PFSK-1 (cell line): Measurements from ENCODE around the gene IQCE.

Experiments used
- FOXP2 ChIP-seq: optimal IDR thresholded peaks from 2 replicates; pipeline ENCODE3; 2011; ENCODE audit warnings: borderline replicate concordance, control low read depth, inconsistent platforms; ENCODE audit not compliant: insufficient read depth; ENCODE audit errors: extremely low read length, extremely low read depth
- POLR2AphosphoS5 ChIP-seq: IDR thresholded peaks from 2 replicates; pipeline ENCODE4 v1.6.1; 2012; ENCODE audit warnings: low read depth, mild to moderate bottlenecking, control low read depth, low read length, moderate library complexity
- SIN3A ChIP-seq: IDR thresholded peaks from 2 replicates; pipeline ENCODE4 v1.6.1; 2012; ENCODE audit warnings: mild to moderate bottlenecking, low read length, moderate library complexity, borderline replicate concordance; ENCODE audit not compliant: insufficient read depth
- TAF1 ChIP-seq: IDR thresholded peaks from 2 replicates; pipeline ENCODE4 v1.6.1; 2012; ENCODE audit warnings: low read length, control low read depth, borderline replicate concordance; ENCODE audit not compliant: insufficient read depth
- TF ChIP-seq, protein P1 (sequence below), 2 experiments: IDR thresholded peaks; 2 replicates each; pipeline versions ENCODE4 v1.6.1 to v1.8.0; 2011 to 2012; ENCODE audit warnings: low read depth in 2 of 2, low read length in 2 of 2, control low read depth in 1 of 2, inconsistent platforms in 1 of 2, mild to moderate bottlenecking in 1 of 2, moderate library complexity in 1 of 2; ENCODE audit not compliant: insufficient read depth in 1 of 2

IQCE gene

DNA sequence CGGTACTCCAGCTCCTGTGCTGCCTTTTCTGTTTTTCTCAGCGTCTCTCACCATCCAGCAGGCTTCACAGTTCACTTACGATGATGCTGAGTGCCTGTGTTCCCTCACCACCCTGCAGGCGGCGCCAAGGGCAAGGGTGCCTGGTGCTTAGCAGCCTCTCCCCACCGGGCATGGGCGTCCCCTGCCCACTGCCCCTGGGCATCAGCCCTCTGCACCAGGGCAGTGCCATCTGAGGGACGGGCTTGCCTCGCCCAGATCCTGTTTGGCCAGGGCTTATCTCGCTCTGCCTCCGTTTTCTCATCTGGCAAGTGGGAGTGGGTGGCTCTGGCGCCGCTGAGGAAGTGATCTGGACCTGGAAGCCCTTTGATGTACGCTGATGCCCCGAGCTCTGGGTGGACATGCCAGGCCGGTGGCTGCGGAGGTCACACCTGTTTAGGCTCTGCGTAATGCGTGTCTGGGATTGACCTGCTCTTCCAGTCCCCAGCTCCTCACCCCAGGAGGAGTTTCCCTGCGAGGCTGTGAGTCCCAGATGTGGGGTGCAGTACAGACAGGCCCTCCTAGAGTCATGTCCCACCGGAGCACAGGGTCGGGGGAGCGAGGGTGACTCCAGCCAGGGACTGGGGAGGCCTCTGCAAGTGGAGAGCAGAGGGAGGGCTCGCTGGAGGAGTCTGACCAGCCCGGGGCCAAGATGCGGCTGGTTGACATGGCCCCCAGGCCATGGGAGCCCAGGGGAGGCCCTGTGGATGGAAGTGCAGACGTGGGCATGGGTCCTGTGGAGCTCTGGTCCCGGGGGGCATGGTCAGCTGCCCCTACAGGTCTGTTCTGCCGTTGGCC, 84.8 kb downstream of the IQCE start:
- TF ChIP-seq TAF1 = no peak
- TF ChIP-seq SIN3A = no peak
- TF ChIP-seq, protein P1, sequence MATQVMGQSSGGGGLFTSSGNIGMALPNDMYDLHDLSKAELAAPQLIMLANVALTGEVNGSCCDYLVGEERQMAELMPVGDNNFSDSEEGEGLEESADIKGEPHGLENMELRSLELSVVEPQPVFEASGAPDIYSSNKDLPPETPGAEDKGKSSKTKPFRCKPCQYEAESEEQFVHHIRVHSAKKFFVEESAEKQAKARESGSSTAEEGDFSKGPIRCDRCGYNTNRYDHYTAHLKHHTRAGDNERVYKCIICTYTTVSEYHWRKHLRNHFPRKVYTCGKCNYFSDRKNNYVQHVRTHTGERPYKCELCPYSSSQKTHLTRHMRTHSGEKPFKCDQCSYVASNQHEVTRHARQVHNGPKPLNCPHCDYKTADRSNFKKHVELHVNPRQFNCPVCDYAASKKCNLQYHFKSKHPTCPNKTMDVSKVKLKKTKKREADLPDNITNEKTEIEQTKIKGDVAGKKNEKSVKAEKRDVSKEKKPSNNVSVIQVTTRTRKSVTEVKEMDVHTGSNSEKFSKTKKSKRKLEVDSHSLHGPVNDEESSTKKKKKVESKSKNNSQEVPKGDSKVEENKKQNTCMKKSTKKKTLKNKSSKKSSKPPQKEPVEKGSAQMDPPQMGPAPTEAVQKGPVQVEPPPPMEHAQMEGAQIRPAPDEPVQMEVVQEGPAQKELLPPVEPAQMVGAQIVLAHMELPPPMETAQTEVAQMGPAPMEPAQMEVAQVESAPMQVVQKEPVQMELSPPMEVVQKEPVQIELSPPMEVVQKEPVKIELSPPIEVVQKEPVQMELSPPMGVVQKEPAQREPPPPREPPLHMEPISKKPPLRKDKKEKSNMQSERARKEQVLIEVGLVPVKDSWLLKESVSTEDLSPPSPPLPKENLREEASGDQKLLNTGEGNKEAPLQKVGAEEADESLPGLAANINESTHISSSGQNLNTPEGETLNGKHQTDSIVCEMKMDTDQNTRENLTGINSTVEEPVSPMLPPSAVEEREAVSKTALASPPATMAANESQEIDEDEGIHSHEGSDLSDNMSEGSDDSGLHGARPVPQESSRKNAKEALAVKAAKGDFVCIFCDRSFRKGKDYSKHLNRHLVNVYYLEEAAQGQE (IDR thresholded peaks at IDR 0.05; ENCODE audit: insufficient read depth in 1 of 2, low read depth in 2 of 2, low read length in 2 of 2) = no peak
- TF ChIP-seq FOXP2 = no peak
- no peak for TF ChIP-seq POLR2AphosphoS5

DNA sequence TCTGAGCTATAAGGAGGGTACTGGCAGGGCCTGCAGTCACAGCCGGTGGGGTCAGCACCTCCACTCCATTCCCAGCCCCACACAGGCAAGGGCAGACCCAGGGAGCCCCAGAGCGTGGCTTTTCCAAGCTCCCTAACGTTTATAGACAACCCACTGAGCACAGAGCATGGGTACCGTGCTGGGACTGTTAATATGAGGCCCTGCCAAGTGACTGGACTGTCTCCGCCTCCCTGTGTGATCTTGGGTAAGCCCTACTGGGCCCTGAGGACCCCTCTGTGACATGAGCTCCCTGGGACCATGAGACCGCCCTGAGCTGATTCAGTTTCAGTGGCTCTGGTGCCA, 85.4 kb downstream of the IQCE start:
- no peak for TF ChIP-seq FOXP2
- TF ChIP-seq TAF1 = no peak
- TF ChIP-seq, protein P1 (IDR thresholded peaks at IDR 0.05; ENCODE audit: insufficient read depth in 1 of 2, low read depth in 2 of 2, low read length in 2 of 2) = no peak
- TF ChIP-seq POLR2AphosphoS5 = no peak
- TF ChIP-seq SIN3A = no peak

DNA sequence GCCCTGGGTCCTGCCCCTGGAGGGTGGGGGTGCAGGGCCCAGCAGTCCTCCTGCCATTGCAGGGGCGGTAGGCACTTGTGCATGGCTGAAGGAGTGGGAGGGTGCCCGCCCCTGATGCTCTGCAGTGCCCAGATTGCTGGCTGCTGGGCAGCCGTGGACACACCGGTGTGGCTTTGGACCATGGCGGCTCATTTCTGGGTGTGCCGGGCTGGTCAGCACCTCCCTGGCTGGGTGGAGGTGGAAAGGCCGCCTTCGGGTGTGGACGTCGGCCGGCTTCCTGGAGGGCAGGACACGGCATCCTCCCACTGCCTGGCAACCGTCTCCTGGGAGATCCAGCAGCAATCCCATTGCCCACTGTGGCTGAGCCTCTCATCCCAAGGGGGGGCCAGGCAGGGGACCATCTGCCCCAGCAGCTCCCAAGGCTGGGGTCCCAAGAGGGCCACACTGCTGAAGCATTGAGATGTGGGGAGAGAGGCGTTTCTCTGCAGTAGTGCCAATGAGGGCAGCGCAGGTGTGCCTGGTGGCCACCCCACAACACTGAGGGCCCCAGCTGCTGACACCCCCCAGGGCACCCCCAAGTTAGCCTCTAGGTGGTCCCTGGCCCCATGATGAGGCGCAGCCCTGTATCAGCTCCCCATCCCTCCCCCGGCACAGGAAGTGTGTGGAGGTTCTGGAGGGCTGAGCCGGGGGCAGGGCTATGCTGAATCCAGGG, 85.9 kb downstream of the IQCE start:
- no peak for TF ChIP-seq POLR2AphosphoS5
- TF ChIP-seq, protein P1 (IDR thresholded peaks at IDR 0.05; ENCODE audit: insufficient read depth in 1 of 2, low read depth in 2 of 2, low read length in 2 of 2) = no peak
- no peak for TF ChIP-seq FOXP2
- TF ChIP-seq SIN3A = no peak
- TF ChIP-seq TAF1 = no peak

DNA sequence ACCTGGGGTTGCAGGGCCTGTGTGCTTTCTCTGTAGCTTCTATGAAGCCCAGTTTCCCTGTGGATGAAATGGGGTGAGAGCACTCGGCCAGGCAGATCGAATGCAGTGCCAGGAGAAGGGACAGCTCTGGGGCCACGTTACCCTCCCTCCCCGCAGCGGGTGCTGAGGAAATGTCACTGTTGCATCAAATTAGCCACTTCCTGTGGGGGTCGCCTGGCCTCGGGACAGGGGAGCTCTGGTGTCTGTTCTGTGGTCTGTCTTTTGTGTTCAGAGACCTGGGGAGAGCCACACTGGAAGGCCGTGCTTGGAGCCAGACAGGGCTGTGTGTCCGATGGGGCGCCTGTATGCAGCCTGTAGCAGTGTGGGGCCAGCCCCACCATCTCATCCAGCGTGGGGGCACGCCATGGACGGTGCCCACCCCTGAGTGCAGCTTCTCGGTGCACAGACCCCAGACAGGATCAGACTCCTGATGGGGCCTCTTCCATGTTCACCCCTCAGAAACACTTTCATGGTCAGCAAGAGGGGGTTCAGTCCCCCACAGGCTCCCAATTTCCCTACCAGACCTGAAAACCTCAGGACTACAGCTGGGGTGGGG, 86.6 kb downstream of the IQCE start:
- TF ChIP-seq POLR2AphosphoS5 (no peak), SIN3A (no peak), FOXP2 (no peak), TAF1 (no peak)
- TF ChIP-seq, protein P1 (IDR thresholded peaks at IDR 0.05; ENCODE audit: insufficient read depth in 1 of 2, low read depth in 2 of 2, low read length in 2 of 2) = no peak
